Activated CD8-positive, alpha-beta T cell treated with anti-CD3 and anti-CD28 coated beads for 36 hours (primary cell): ENCODE results near the gene CHSY1. TPM values are rescaled to one million over a fixed set of nuclear protein-coding genes. Genes with fewer than 3 reads are reported as not detected.

ENCODE experiments used
- ATAC-seq: fragments of 200-7000 bp; cut with Tn5 transposase; one replicate; pipeline ENCODE4 v1.10.0; 2021; ENCODE audit warnings: mild to moderate bottlenecking, moderate library complexity
- CTCF ChIA-PET: fragments of 350-600 bp; sonication (Branson Sonifier 250); formaldehyde crosslinking; loops from one replicate; lab custom pipeline; 2021; ENCODE audit warnings: antibody characterized with exemption; lab: Charles Lee
- POLR2A ChIA-PET: fragments of 350-600 bp; sonication (Branson Sonifier 250); formaldehyde crosslinking; loops from one replicate; lab custom pipeline; 2021; ENCODE audit warnings: antibody characterized with exemption; lab: Charles Lee
- DNase-seq: peaks from one replicate; pipeline ENCODE4 v3.0.0-alpha.2; 2020
- H3K27ac Mint-ChIP-seq: one replicate; pipeline ENCODE4 v1.8.0; 2021; ENCODE audit warnings: mild to moderate bottlenecking, mixed read lengths
- H3K27me3 Mint-ChIP-seq: one replicate; pipeline ENCODE4 v1.8.0; 2021; ENCODE audit warnings: mixed read lengths
- H3K36me3 Mint-ChIP-seq: one replicate; pipeline ENCODE4 v1.8.0; 2021; ENCODE audit warnings: low read depth, mixed read lengths
- H3K4me1 Mint-ChIP-seq: one replicate; pipeline ENCODE4 v1.8.0; 2021; ENCODE audit warnings: low read depth, mixed read lengths
- H3K4me3 Mint-ChIP-seq: one replicate; pipeline ENCODE4 v1.8.0; 2021; ENCODE audit warnings: mild to moderate bottlenecking, moderate library complexity, mixed read lengths
- H3K9me3 Mint-ChIP-seq: one replicate; pipeline ENCODE4 v1.8.0; 2021; ENCODE audit warnings: mixed read lengths
- CTCF ChIP-seq: fragments of 200-600 bp; IDR thresholded peaks from one replicate; pipeline ENCODE4 v1.8.0; 2022; ENCODE audit warnings: antibody characterized with exemption, mild to moderate bottlenecking
- intact Hi-C: fragments of 100-400 bp; cut with micrococcal nuclease; formaldehyde crosslinking; loops from one replicate; pipeline ENCODE4 v1.10.0; 2022
- total RNA-seq, 2 experiments: library from RNA; stranded (reverse); gene quantifications; one replicate each; pipeline ENCODE4 v1.2.3, GENCODE V29; 2021

The CHSY1 gene
- total RNA-seq, 2 experiments from 2014 or later = 57.9 to 58.3 TPM

DNA sequence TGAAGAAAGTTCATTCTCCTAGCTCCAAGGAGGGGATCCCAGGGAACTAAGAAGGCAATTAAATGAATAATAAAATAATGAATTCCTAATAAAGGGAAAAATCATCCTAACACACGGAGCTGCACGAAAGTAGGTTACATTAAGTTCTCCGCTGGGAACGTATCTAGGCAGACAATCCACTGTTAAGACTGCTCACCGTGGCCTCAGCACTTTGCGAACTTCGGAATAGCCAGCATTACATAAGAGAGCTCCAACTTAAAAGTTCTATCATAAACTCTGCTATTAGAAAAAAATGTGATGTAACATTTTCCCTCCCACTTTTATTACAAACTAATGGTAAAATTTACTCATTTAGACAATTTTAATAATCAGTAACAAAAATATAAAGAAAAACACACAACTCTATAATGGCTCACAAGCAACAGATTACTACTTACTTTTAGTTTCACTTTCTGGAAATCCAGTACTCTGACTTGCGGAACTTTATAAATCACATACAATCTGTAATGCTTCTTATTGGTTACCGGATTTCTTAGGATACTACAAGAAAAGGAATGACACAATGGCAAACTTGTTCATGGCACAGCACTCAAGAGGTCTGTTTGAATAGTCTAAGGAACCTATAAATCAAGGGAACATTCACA lies 34.7 kb upstream of the CHSY1 start:
- Mint-ChIP-seq H3K27me3 (no peaks in the 10 kb centered on the region), H3K27ac (no peak overlapping the region), H3K4me1 (peaks cover 33% of the 10 kb centered on the region), H3K4me3 (no peak overlapping the region), H3K36me3 (peaks cover 81% of the 10 kb centered on the region), H3K9me3 (no peaks in the 10 kb centered on the region)
- no peak for ATAC-seq
- intact Hi-C loops = no loop called here
- CTCF ChIA-PET = interaction anchor here (0.6 to 3.1 kb wide), 7 partner anchors 8 to 355 kb away, joined by 3 to 12 read pairs (median 8); partner anchors contain the start of gene SNRPA1
- no peak for DNase-seq
- POLR2A ChIA-PET = interaction anchor here (9.5 kb wide), 1 partner anchor 6 kb away, joined by 133 read pairs; the partner anchor contains the start of gene SNRPA1
- TF ChIP-seq CTCF = no peak

DNA sequence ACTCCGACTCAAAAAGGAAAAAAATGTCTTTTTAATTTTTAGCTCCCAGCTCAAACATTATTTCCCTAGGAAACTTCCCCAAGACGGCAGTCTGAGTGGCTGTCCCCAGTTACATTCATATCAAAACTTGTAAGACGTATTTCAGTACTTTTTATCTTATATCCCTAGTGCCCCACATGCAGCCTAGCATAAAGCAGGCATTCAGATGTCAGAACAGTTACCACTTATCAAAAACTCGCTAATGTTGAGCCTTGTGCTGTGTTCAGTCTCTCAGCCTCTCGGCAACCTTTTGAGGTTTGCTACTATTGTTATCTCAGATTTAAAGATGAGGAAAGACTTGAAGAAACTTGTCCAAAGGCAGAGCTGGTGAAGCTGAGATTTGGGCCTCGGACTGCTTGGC lies 32.1 kb upstream of the CHSY1 start:
- Mint-ChIP-seq H3K4me1 (peaks cover 16% of the 10 kb centered on the region), H3K27me3 (no peaks in the 10 kb centered on the region), H3K4me3 (no peak overlapping the region), H3K27ac (no peak overlapping the region), H3K9me3 (no peaks in the 10 kb centered on the region), H3K36me3 (peaks cover 80% of the 10 kb centered on the region)
- TF ChIP-seq CTCF = no peak
- no peak for ATAC-seq
- ChIA-PET CTCF (interaction anchor here (1.0 to 3.1 kb wide), 3 partner anchors 275 to 357 kb away, joined by 3 to 12 read pairs (median 3); no protein-coding TSS in a partner anchor), POLR2A (interaction anchor here (1.0 to 9.5 kb wide), 2 partner anchors 8 to 358 kb away, joined by 3 to 133 read pairs; partner anchors contain the start of gene SNRPA1)
- intact Hi-C loops = no loop called here
- DNase-seq = no peak

DNA sequence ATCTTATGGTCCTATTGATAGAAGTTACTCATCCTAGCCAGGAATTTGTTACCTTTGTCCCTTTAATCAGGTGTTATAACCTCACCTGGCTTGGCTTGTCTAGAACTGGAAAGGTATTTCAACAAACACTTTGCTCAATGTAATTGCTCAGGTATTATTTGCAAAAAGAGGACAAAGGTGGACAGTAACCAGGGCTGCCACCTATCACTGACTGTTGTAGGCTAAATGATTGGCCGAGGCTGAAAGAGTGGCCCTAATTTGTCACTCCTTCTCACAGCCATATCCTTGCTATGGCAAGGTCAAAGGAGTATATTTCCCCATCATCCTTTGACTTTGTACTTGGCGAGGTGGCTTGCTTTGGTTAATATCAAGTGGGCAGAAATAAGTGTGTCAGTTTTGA lies 28.2 kb upstream of the CHSY1 start:
- POLR2A ChIA-PET = interaction anchor here (1.0 to 9.5 kb wide), 3 partner anchors 12 to 41 kb away, joined by 3 to 133 read pairs (median 3); partner anchors contain the start of genes CHSY1 and SNRPA1
- no peaks in the 10 kb centered on the region for H3K27me3 Mint-ChIP-seq

GRCh38 chr15:101277943-101278564 lies 26.2 kb upstream of the CHSY1 start:
- TF ChIP-seq CTCF = no peak
- Mint-ChIP-seq H3K9me3 (no peaks in the 10 kb centered on the region), H3K36me3 (peaks cover 59% of the 10 kb centered on the region), H3K4me1 (peaks cover 25% of the 10 kb centered on the region), H3K27me3 (no peaks in the 10 kb centered on the region), H3K27ac (peak overlapping the region; percentile 69), H3K4me3 (peak overlapping the region; percentile 97)
- DNase-seq = no peak
- intact Hi-C loops = loop anchor here (5.0 kb wide), 1 partner anchor 364 kb away; no protein-coding TSS in a partner anchor
- ChIA-PET POLR2A (interaction anchor here (0.7 to 9.5 kb wide), 5 partner anchors 10 to 186 kb away, joined by 3 to 133 read pairs (median 5); partner anchors contain the start of gene SNRPA1), CTCF (interaction anchor here (0.6 to 2.2 kb wide), 6 partner anchors 8 to 363 kb away, joined by 3 to 13 read pairs (median 4); no protein-coding TSS in a partner anchor)
- no peak for ATAC-seq

More for the DNA sequence above, 28.2 kb upstream of the CHSY1 start:
- no peak overlapping the region for H3K27ac Mint-ChIP-seq
- CTCF ChIA-PET = interaction anchor here (1.3 kb wide), 1 partner anchor 9 kb away, joined by 3 read pairs; no protein-coding TSS in a partner anchor
- H3K4me3 Mint-ChIP-seq = no peak overlapping the region
- ATAC-seq = no peak
- intact Hi-C loops = no loop called here
- peaks cover 54% of the 10 kb centered on the region for H3K36me3 Mint-ChIP-seq
- no peak for DNase-seq
- no peak for TF ChIP-seq CTCF
- peaks cover 21% of the 10 kb centered on the region for H3K4me1 Mint-ChIP-seq
- H3K9me3 Mint-ChIP-seq = no peaks in the 10 kb centered on the region
